HG02588 (cell line): ENCODE results near the gene STAT5B.
"Not testable (repeated sequence)": the region's sequence is repeated elsewhere in the genome, so short reads cannot be mapped to it uniquely, and the experiment has no call there.

ENCODE experiments used
- ATAC-seq: cut with Tn5 transposase; IDR thresholded peaks from one replicate; pipeline ENCODE4 v1.9.1; 2021; ENCODE audit warnings: mild to moderate bottlenecking, moderate library complexity; ENCODE audit not compliant: unreplicated experiment

Gene STAT5B

GRCh38 chr17:42200706-42201457 lies 75.3 kb downstream of the STAT5B start:
- no peak for ATAC-seq

- no peak for ATAC-seq
These were observed 76.7 kb downstream of the STAT5B start for GRCh38 chr17:42199416-42200011.

GRCh38 chr17:42198897-42199296 lies 77.3 kb downstream of the STAT5B start:
- ATAC-seq = no peak

- no peak for ATAC-seq
These were observed 78.5 kb downstream of the STAT5B start for GRCh38 chr17:42197564-42198156.

GRCh38 chr17:42193969-42194899 lies 82.0 kb downstream of the STAT5B start, which contains the start of gene GHDC:
Gene GHDC (minus strand): TSS chr17:42194494. CDS start chr17:42193581, 913 bp downstream.
- ATAC-seq = peak; percentile 83

GRCh38 chr17:42193216-42193968 lies 82.8 kb downstream of the STAT5B start:
- no peak for ATAC-seq

- ATAC-seq = no peak
These were observed 83.7 kb downstream of the STAT5B start for GRCh38 chr17:42192189-42193126.

GRCh38 chr17:42191275-42191608 lies 84.9 kb downstream of the STAT5B start:
- ATAC-seq = no peak

- no peak for ATAC-seq
These were observed 85.5 kb downstream of the STAT5B start for GRCh38 chr17:42190491-42191274.

- ATAC-seq = no peak
These were observed 86.6 kb downstream of the STAT5B start for GRCh38 chr17:42189651-42189965.

GRCh38 chr17:42188749-42189650 lies 87.2 kb downstream of the STAT5B start:
- no peak for ATAC-seq

- ATAC-seq = no peak
These were observed 88.4 kb downstream of the STAT5B start for GRCh38 chr17:42187833-42188232.

- not testable (repeated sequence) for ATAC-seq
These were observed 90.0 kb downstream of the STAT5B start for GRCh38 chr17:42186191-42186590.

- ATAC-seq = no peak
These were observed 90.6 kb downstream of the STAT5B start for GRCh38 chr17:42185621-42185930.

GRCh38 chr17:42184713-42185620 lies 91.2 kb downstream of the STAT5B start, which contains the start of gene HCRT:
Gene HCRT (minus strand): TSS chr17:42185452. CDS start chr17:42185365, 87 bp downstream.
- no peak for ATAC-seq
